Measurements from ENCODE around the gene RPS19.

Gene RPS19

GRCh38 chr19:41886761-41887710 is 27.0 kb downstream of the RPS19 start:
- FAIRE-seq (no peak), DNase-seq (ENCODE audit: insufficient read length, low spot score) (no peak)
- TF ChIP-seq, protein P1, sequence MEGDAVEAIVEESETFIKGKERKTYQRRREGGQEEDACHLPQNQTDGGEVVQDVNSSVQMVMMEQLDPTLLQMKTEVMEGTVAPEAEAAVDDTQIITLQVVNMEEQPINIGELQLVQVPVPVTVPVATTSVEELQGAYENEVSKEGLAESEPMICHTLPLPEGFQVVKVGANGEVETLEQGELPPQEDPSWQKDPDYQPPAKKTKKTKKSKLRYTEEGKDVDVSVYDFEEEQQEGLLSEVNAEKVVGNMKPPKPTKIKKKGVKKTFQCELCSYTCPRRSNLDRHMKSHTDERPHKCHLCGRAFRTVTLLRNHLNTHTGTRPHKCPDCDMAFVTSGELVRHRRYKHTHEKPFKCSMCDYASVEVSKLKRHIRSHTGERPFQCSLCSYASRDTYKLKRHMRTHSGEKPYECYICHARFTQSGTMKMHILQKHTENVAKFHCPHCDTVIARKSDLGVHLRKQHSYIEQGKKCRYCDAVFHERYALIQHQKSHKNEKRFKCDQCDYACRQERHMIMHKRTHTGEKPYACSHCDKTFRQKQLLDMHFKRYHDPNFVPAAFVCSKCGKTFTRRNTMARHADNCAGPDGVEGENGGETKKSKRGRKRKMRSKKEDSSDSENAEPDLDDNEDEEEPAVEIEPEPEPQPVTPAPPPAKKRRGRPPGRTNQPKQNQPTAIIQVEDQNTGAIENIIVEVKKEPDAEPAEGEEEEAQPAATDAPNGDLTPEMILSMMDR (IDR thresholded peaks at IDR 0.05; ENCODE audit: insufficient read depth, missing control alignments): no peak

DNA sequence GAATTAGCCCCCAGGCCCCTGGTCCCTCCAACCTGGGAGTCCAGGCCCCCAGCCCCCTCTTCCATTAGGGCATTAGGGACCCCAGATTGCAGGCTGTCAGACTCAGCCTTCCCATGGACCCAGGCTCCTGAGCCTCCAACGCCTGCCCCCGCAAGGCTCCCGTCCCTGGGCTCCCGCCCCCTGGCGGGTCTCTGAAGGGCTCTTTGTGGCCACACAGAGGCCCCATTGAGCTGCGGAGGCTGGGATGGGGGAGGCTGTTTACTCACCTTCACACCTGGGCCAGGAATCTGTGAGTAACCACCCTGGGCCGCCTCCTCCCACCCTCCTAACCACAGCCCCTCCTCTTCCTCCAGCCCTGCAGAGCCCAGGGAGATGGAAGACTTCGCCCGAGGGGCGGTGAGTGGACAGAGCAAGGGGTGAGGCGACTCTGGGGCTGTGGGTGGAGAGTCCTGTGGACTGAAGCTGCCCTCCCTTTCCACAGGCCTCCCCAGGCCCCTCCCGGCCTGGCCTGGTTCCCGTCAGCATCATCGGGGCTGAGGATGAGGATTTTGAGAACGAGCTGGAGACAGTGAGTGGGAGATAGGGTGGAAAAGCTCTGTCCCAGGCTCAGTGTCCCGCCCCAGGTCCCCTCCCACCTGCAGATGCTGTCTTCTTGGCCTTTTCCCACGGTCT is 27.8 kb downstream of the RPS19 start:
- DNase-seq (ENCODE audit: insufficient read length, low spot score): no peak
- no peak for FAIRE-seq

GRCh38 chr19:41888926-41889325 is 28.9 kb downstream of the RPS19 start:
- no peak for FAIRE-seq
- TF ChIP-seq, protein P1 (IDR thresholded peaks at IDR 0.05; ENCODE audit: insufficient read depth, missing control alignments): no peak
- no peak for DNase-seq (ENCODE audit: insufficient read length, low spot score)

More for the DNA sequence above, 27.8 kb downstream of the RPS19 start:
- TF ChIP-seq, protein P1 (IDR thresholded peaks at IDR 0.05; ENCODE audit: insufficient read depth, missing control alignments): no peak

DNA sequence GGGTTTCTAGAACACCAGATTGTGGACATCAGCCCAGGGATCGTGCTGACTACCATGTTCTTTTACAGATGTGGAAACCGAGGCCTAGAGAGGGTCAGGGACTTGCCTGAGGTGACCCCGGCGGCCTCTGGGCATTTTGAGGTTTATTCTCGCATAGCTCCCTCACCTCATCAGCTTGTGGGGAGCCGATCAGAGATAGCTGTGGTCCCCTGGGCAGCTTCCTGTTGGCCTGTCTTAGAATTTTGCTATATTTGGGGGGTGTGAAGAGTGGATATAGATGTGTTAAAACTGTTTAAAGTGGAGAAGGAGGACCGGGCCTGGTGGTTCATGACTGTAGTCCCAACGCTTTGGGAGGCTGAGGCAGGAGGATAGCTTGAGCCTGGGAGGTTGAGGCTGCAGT is 29.8 kb downstream of the RPS19 start:
- TF ChIP-seq, protein P1 (IDR thresholded peaks at IDR 0.05; ENCODE audit: insufficient read depth, missing control alignments): no peak
- FAIRE-seq: no peak
- DNase-seq (ENCODE audit: insufficient read length, low spot score): no peak

- FAIRE-seq (no peak), DNase-seq (ENCODE audit: insufficient read length, low spot score) (no peak)
- TF ChIP-seq, protein P1 (IDR thresholded peaks at IDR 0.05; ENCODE audit: insufficient read depth, missing control alignments): no peak
These were observed 30.9 kb downstream of the RPS19 start for GRCh38 chr19:41890936-41891335.

DNA sequence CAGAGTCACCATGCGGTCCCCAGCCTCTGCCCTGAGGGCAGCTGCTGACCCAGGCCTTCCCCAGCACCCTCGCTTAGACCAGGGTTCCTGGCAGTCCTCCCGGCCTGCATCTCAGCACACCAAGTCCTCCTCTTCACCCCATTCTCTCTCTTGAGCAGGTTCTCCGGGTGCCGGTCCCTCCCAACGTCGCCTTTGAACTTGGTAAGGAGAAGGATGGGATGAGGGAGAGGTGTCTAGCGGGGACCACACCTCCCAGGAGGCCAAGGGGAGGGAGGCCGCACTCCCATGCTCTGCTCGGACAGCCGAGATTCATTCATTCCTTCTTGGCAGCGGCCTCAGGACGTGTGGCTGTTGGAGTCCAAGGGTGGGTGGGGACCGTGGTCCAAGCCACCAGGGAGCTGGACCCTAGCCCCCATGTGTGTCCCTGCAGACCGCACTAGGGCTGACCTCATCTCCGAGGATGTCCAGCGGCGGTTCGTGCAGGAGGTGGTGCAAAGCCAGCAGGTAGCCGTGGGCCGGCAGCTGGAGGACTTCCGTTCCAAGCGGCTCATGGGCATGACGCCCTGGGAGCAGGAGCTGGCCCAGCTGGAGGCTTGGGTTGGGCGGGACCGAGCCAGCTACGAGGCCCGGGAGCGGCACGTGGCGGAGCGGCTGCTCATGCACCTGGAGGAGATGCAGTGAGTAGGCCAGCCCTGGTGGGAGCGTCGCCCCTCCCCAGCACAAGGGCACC is 32.3 kb downstream of the RPS19 start:
- TF ChIP-seq, protein P1 (IDR thresholded peaks at IDR 0.05; ENCODE audit: insufficient read depth, missing control alignments): no peak
- FAIRE-seq (no peak), DNase-seq (ENCODE audit: insufficient read length, low spot score) (no peak)

Measured in D721Med (cell line).